Uterus (tissue), 4 donors: ENCODE results near the gene PLEKHG3. TPM values are rescaled to one million over a fixed set of nuclear protein-coding genes. Genes with fewer than 3 reads are reported as not detected.

Source experiments
- DNase-seq, 2 donors: peaks; one replicate each; pipeline ENCODE4 v3.0.0-alpha.2; 2019 to 2020
- H3K27ac ChIP-seq, 2 donors: fragments of 200-600 bp; sonication (generic); 1 replicate in 1 of 2; 2 replicates in 1 of 2; pipeline ENCODE4 v1.5.1; 2016 to 2018
- H3K27me3 ChIP-seq, 2 donors: fragments of 200-600 bp; sonication (generic); one replicate each; pipeline ENCODE4 v1.5.1; 2018 to 2019; ENCODE audit warnings: control low read depth in 1 of 2
- H3K36me3 ChIP-seq, 2 donors: fragments of 200-600 bp; sonication (generic); one replicate each; pipeline ENCODE4 v1.5.1; 2019; ENCODE audit warnings: control low read depth in 1 of 2
- H3K4me1 ChIP-seq, 2 donors: fragments of 200-600 bp; sonication (generic); one replicate each; pipeline ENCODE4 v1.5.1; 2018 to 2019; ENCODE audit warnings: control low read depth in 1 of 2
- H3K4me3 ChIP-seq, 2 donors: fragments of 200-600 bp; sonication (generic); 1 replicate in 1 of 2; 2 replicates in 1 of 2; pipeline ENCODE4 v1.5.1; 2018 to 2019; ENCODE audit warnings: mild to moderate bottlenecking in 1 of 2
- H3K9me3 ChIP-seq, 2 donors: fragments of 200-600 bp; sonication (generic); one replicate each; pipeline ENCODE4 v1.5.1; 2019; ENCODE audit warnings: control low read depth in 1 of 2
- POLR2A ChIP-seq, 2 donors: fragments of 450-650 bp; IDR thresholded peaks; one replicate each; pipeline ENCODE4 v1.6.1; 2016; ENCODE audit warnings: antibody characterized with exemption in 2 of 2, mild to moderate bottlenecking in 1 of 2, moderate library complexity in 1 of 2
- intact Hi-C: fragments of 100-400 bp; cut with DNase I; formaldehyde crosslinking; loops from one replicate; pipeline ENCODE4 v1.15.1; 2023; ENCODE audit warnings: low total_unique reads
- total RNA-seq, 4 donors: library from RNA; depleted of rRNA in 3 of 4; stranded (reverse); fragments of >200 nt in 3 of 4; gene quantifications; one replicate each; pipeline versions ENCODE4 v1.1.0 to v1.2.4, GENCODE V29; 2014 to 2023
- TF ChIP-seq, protein P1 (sequence below), 4 experiments: fragments of 200-600 bp in 2 of 4; fragments of 450-650 bp in 2 of 4; sonication (generic) in 2 of 4; IDR thresholded peaks; one replicate each; pipeline ENCODE4 v1.5.1; 2016 to 2019; ENCODE audit warnings: antibody characterized with exemption in 4 of 4, mild to moderate bottlenecking in 2 of 4, moderate library complexity in 1 of 4
- donor health status: DM: yes; HTN: yes; CAD: no.

Gene PLEKHG3
- total RNA-seq, 4 donors from 2014 or later = 40.5 to 178 (median 59.7) TPM

GRCh38 chr14:64721899-64722298 lies 17.7 kb downstream of the PLEKHG3 start:
- Histone ChIP-seq H3K36me3 (no peaks in the 10 kb centered on the region), H3K9me3 (no peaks in the 10 kb centered on the region), H3K27me3 (no peaks in the 10 kb centered on the region), H3K4me3 (no peak overlapping the region), H3K27ac (peak overlapping the region; percentile 59 to 86), H3K4me1 (peaks cover 4 to 55% of the 10 kb centered on the region in 2 donors)
- DNase-seq = no peak
- intact Hi-C loops = no loop called here
- TF ChIP-seq, protein P1, sequence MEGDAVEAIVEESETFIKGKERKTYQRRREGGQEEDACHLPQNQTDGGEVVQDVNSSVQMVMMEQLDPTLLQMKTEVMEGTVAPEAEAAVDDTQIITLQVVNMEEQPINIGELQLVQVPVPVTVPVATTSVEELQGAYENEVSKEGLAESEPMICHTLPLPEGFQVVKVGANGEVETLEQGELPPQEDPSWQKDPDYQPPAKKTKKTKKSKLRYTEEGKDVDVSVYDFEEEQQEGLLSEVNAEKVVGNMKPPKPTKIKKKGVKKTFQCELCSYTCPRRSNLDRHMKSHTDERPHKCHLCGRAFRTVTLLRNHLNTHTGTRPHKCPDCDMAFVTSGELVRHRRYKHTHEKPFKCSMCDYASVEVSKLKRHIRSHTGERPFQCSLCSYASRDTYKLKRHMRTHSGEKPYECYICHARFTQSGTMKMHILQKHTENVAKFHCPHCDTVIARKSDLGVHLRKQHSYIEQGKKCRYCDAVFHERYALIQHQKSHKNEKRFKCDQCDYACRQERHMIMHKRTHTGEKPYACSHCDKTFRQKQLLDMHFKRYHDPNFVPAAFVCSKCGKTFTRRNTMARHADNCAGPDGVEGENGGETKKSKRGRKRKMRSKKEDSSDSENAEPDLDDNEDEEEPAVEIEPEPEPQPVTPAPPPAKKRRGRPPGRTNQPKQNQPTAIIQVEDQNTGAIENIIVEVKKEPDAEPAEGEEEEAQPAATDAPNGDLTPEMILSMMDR (IDR thresholded peaks at IDR 0.05) = no peak
- TF ChIP-seq POLR2A (IDR thresholded peaks at IDR 0.05) = no peak

GRCh38 chr14:64722842-64723447 lies 18.7 kb downstream of the PLEKHG3 start:
- H3K27ac ChIP-seq = peak overlapping the region; percentile 59 to 86
- no peak for TF ChIP-seq POLR2A (IDR thresholded peaks at IDR 0.05)
- TF ChIP-seq, protein P1 (IDR thresholded peaks at IDR 0.05) = no peak
- intact Hi-C loops = no loop called here
- peaks cover 4 to 55% of the 10 kb centered on the region in 2 donors for H3K4me1 ChIP-seq
- no peak overlapping the region for H3K4me3 ChIP-seq
- no peaks in the 10 kb centered on the region for H3K36me3 ChIP-seq
- H3K27me3 ChIP-seq = no peaks in the 10 kb centered on the region
- DNase-seq = no peak
- H3K9me3 ChIP-seq = no peaks in the 10 kb centered on the region

DNA sequence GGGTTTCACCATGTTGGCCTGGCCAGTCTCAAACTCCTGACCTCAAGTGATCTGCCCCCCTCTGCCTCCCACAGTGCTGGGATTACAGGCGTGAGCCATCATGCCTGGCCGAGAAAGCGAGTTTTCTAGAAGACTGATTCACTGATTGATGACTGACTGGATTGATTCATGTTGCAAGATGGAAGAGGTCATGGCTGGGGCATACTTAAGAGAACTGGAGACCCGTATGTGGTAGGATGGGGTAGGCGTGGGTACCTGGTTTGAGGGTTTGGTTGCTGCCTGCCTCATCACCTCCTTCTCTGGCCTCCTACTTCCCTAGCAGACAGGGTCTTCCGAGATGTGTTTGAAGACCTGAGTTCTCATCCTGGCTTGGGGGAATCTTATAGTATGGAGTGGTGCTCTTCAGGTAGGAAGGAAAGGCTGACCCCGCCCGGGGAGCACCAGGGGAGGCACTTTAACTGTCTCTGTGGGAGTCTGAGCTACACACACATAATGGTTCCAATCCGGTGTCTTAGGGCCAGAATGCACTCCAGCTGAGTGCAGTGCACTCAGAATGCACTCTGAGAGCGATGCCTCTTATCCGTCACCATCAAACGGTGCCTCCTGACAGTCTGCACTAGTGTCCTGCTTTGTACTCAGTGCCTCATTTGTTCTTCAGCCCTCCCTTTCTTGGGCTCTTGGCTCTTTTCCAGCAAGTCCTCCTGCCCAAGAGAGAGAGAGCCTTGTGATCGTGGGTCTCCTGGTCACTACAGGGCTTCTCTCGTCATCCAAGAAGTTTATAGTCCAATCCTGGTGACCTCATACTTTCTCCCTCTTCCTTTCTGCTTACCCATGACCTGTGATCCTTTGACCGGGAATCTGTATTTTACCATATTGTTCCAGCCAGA lies 19.7 kb downstream of the PLEKHG3 start:
- Histone ChIP-seq H3K4me1 (peaks cover 4 to 49% of the 10 kb centered on the region in 2 donors), H3K27me3 (no peaks in the 10 kb centered on the region), H3K9me3 (no peaks in the 10 kb centered on the region), H3K4me3 (no peak overlapping the region), H3K36me3 (no peaks in the 10 kb centered on the region), H3K27ac (peak overlapping the region; percentile 59 to 60)
- no peak for TF ChIP-seq POLR2A (IDR thresholded peaks at IDR 0.05)
- TF ChIP-seq, protein P1 (IDR thresholded peaks at IDR 0.05) = no peak
- intact Hi-C loops = no loop called here
- DNase-seq = no peak

DNA sequence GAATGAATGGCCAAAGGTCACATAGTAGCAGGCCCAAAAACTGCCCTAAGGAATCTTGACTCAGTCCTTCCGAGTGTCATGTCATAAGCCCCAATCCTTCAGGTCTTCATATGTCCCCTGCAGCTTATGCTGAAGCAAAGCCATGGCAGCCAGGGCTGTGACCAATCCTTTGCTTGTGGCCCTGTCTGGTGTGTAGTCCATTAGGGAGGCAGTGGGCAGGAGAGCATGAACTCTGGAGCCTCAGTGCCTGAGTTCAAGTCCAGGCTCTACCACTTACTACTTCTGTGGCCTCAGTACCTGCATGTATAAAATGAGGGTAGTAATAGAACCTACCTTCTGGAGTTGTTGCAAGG lies 20.3 kb downstream of the PLEKHG3 start:
- TF ChIP-seq POLR2A (IDR thresholded peaks at IDR 0.05) = no peak
- TF ChIP-seq, protein P1 (IDR thresholded peaks at IDR 0.05) = no peak

DNA sequence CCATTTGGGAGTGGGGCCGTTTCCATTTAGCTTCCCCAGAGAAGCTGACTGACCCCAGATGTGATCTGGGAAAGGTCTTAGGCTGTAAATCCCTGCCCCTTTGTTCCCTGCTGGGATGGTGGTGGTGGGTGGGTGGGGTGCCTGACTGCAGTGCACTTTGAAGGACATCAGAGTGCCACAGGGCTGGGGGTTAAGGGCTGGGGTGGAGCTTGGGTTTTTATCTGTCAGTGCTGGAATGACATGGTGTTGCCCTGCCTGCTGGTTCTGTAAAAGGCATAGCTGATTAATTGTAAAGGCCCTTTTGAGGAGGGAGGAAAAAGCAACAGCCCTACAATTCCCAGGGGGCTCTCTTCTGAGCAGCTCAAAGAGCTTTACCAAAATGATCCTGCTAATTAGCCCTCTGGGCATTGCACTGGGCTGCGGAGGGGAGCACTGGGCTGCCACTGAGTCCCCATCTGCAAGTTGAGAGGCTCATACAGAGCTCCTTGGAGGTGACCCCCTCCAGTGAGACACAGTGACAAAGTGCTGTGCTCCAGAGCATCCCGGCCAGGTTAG lies 21.1 kb downstream of the PLEKHG3 start:
- no peak for DNase-seq
- Histone ChIP-seq H3K4me1 (peaks cover 0 to 35% of the 10 kb centered on the region in 2 donors), H3K4me3 (no peak overlapping the region), H3K27ac (peak overlapping the region; percentile 50 to 60), H3K9me3 (no peaks in the 10 kb centered on the region), H3K36me3 (no peaks in the 10 kb centered on the region), H3K27me3 (no peaks in the 10 kb centered on the region)
- intact Hi-C loops = no loop called here
- TF ChIP-seq, protein P1 (IDR thresholded peaks at IDR 0.05) = no peak
- no peak for TF ChIP-seq POLR2A (IDR thresholded peaks at IDR 0.05)

More for the DNA sequence above, 20.3 kb downstream of the PLEKHG3 start:
- Histone ChIP-seq H3K9me3 (no peaks in the 10 kb centered on the region), H3K27ac (peak overlapping the region; percentile 50 to 60), H3K4me1 (peaks cover 4 to 43% of the 10 kb centered on the region in 2 donors), H3K36me3 (no peaks in the 10 kb centered on the region), H3K27me3 (no peaks in the 10 kb centered on the region), H3K4me3 (no peak overlapping the region)
- no peak for DNase-seq
- intact Hi-C loops = no loop called here
